PFSK-1 (cell line): ENCODE measurements around the gene LAMTOR4.

ENCODE experiments used
- FOXP2 ChIP-seq: optimal IDR thresholded peaks from 2 replicates; pipeline ENCODE3; 2011; ENCODE audit warnings: borderline replicate concordance, control low read depth, inconsistent platforms; ENCODE audit not compliant: insufficient read depth; ENCODE audit errors: extremely low read length, extremely low read depth
- POLR2AphosphoS5 ChIP-seq: IDR thresholded peaks from 2 replicates; pipeline ENCODE4 v1.6.1; 2012; ENCODE audit warnings: low read depth, mild to moderate bottlenecking, control low read depth, low read length, moderate library complexity

DNA sequence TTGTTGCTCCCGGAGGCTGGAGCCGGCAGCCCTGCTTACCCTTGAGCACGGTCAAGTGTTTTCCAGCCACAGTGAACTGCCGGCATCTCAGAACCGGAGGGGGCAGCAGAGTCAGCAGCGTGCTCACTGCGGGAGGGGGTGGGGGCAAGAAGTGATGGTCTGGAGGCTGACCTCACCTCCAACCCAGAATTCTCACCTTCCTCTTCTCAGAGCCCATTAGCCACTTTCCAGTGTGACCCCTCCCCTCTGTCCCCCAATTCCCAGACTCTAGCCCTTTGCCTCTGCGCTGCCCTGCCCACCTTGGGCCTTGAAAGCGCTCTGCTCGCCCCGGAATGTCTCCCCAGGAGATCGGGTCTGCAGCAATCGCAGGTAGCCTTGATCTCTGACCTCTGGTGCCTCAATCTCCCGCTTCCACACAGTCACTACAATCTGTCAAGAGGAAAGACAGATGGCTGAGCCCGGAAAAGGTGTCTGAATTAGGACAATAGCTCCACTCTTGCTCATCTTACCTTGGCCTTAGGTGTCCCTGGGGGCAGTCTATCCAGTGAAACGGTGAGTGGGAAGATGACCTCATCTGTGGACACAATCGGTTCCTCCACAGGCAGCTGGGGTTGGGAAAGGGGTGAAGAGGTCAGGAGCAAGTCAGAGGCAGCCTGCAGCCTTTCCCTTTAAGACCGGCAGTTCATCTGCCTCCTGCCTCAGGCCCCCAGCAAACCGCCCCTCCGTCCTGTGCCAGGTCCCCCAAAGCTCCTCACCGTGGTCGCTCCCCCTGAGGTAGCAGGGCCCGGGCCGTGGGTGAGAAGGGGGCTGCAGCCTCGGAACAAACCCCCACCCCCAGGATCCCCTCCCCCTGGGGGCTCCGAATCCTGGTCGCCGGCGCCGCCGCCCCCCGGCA is 8.9 kb downstream of the LAMTOR4 start:
- TF ChIP-seq POLR2AphosphoS5, result no peak
- peak; percentile 28 for TF ChIP-seq FOXP2
